Measurements from ENCODE around the gene STPG4. TPM values are rescaled to one million over a fixed set of nuclear protein-coding genes. Genes with fewer than 3 reads are reported as not detected.
"Not testable (repeated sequence)": the region's sequence is repeated elsewhere in the genome, so short reads cannot be mapped to it uniquely, and the experiment has no call there.

Gene STPG4
- total and polyA plus RNA-seq, 2 experiments from 2014 or later = not detected

- no peaks in the 10 kb centered on the region for H3K9me3 ChIP-seq (ENCODE audit: low read depth)
- H3K4me3 ChIP-seq = no peak overlapping the region
- in situ Hi-C loops (cut with MboI) = no loop called here
- no peaks in the 10 kb centered on the region for H3K9me2 ChIP-seq (ENCODE audit: insufficient read depth)
- H3K4me2 ChIP-seq (ENCODE audit: unreplicated experiment) = no peak overlapping the region
- no peaks in the 10 kb centered on the region for H3K4me1 ChIP-seq (ENCODE audit: insufficient read depth)
- H3K9ac ChIP-seq = no peak overlapping the region
- no peak for DNase-seq
- H3K79me2 ChIP-seq (ENCODE audit: insufficient read depth) = no peaks in the 10 kb centered on the region
- WGBS, 2 experiments (ENCODE audit: low coverage in 1 of 2, low lambda C conversion rate in 2 of 2, missing lambda C conversion rate in 2 of 2) = 84 to 87% methylated on average over 3 of the region's 3 CpGs
- no peaks in the 10 kb centered on the region for H4K20me1 ChIP-seq (ENCODE audit: insufficient read depth)
- no peak overlapping the region for H3K27ac ChIP-seq
- TF ChIP-seq EZH2phosphoT487 (IDR thresholded peaks at IDR 0.05; ENCODE audit: insufficient read depth, low read depth) (no peak), EZH2 (IDR thresholded peaks at IDR 0.05; ENCODE audit: insufficient read depth, poor library complexity, severe bottlenecking) (no peak)
- H3K36me3 ChIP-seq (ENCODE audit: low read depth) = peaks cover 3% of the 10 kb centered on the region; the same call in 1 of the 2 replicates
- H3F3A ChIP-seq (ENCODE audit: insufficient read depth) = peaks cover 5% of the 10 kb centered on the region
- no peaks in the 10 kb centered on the region for H3K27me3 ChIP-seq (replicated peaks; ENCODE audit: insufficient read depth)
- H2AFZ ChIP-seq = no peak overlapping the region
Observed at GRCh38 chr2:47126783-47127182, 28.3 kb downstream of the STPG4 start.

- H3K79me2 ChIP-seq (ENCODE audit: insufficient read depth); H3K9me3 ChIP-seq (ENCODE audit: low read depth); H3K4me3 ChIP-seq; H3K9ac ChIP-seq; DNase-seq; H3K4me2 ChIP-seq (ENCODE audit: unreplicated experiment); H4K20me1 ChIP-seq (ENCODE audit: insufficient read depth); H3K27ac ChIP-seq; in situ Hi-C loops (cut with MboI); H3K9me2 ChIP-seq (ENCODE audit: insufficient read depth); H2AFZ ChIP-seq; H3K27me3 ChIP-seq (replicated peaks; ENCODE audit: insufficient read depth); H3K36me3 ChIP-seq (ENCODE audit: low read depth): not testable (repeated sequence)
- H3F3A ChIP-seq (ENCODE audit: insufficient read depth) = peaks cover 16% of the 10 kb centered on the region
- WGBS, 2 experiments (ENCODE audit: low coverage in 1 of 2, low lambda C conversion rate in 2 of 2, missing lambda C conversion rate in 2 of 2) = 83 to 86% methylated on average over 4 of the region's 4 CpGs
- H3K4me1 ChIP-seq (ENCODE audit: insufficient read depth) = peaks cover 12% of the 10 kb centered on the region
Observed at GRCh38 chr2:47124740-47125139, 30.4 kb downstream of the STPG4 start.

- H3K4me2 ChIP-seq (ENCODE audit: unreplicated experiment); in situ Hi-C loops (cut with MboI); H2AFZ ChIP-seq; H3K9ac ChIP-seq; H3K9me2 ChIP-seq (ENCODE audit: insufficient read depth); H4K20me1 ChIP-seq (ENCODE audit: insufficient read depth); H3K4me3 ChIP-seq; H3K27ac ChIP-seq; DNase-seq; H3K9me3 ChIP-seq (ENCODE audit: low read depth); H3K27me3 ChIP-seq (replicated peaks; ENCODE audit: insufficient read depth); H3K36me3 ChIP-seq (ENCODE audit: low read depth); H3K79me2 ChIP-seq (ENCODE audit: insufficient read depth): not testable (repeated sequence)
- 97% methylated on average over 5 of the region's 5 CpGs for WGBS, 2 experiments (ENCODE audit: low coverage in 1 of 2, low lambda C conversion rate in 2 of 2, missing lambda C conversion rate in 2 of 2)
- H3K4me1 ChIP-seq (ENCODE audit: insufficient read depth) = peaks cover 27% of the 10 kb centered on the region
- peaks cover 31% of the 10 kb centered on the region for H3F3A ChIP-seq (ENCODE audit: insufficient read depth)
Observed at GRCh38 chr2:47120424-47120823, 34.7 kb downstream of the STPG4 start.

- Histone ChIP-seq H3K4me3 (peak overlapping the region; percentile 10), H3K27ac (peak overlapping the region; percentile 63), H4K20me1 (ENCODE audit: insufficient read depth) (no peaks in the 10 kb centered on the region), H3K9me2 (ENCODE audit: insufficient read depth) (no peaks in the 10 kb centered on the region), H3K4me2 (ENCODE audit: unreplicated experiment) (peak overlapping the region; percentile 39), H3K4me1 (ENCODE audit: insufficient read depth) (peaks cover 27% of the 10 kb centered on the region), H3K27me3 (replicated peaks; ENCODE audit: insufficient read depth) (no peaks in the 10 kb centered on the region), H3K9me3 (ENCODE audit: low read depth) (no peaks in the 10 kb centered on the region), H3F3A (ENCODE audit: insufficient read depth) (peaks cover 31% of the 10 kb centered on the region), H2AFZ (peak overlapping the region; percentile 1; the same call in 1 of the 2 replicates), H3K79me2 (ENCODE audit: insufficient read depth) (no peaks in the 10 kb centered on the region), H3K9ac (peak overlapping the region; percentile 32; the same call in 1 of the 2 replicates), H3K36me3 (ENCODE audit: low read depth) (no peaks in the 10 kb centered on the region)
- WGBS, 2 experiments (ENCODE audit: low coverage in 1 of 2, low lambda C conversion rate in 2 of 2, missing lambda C conversion rate in 2 of 2) = 3 to 4% methylated on average over 2 of the region's 2 CpGs
- TF ChIP-seq EZH2phosphoT487 (IDR thresholded peaks at IDR 0.05; ENCODE audit: insufficient read depth, low read depth) (no peak), EZH2 (IDR thresholded peaks at IDR 0.05; ENCODE audit: insufficient read depth, poor library complexity, severe bottlenecking) (no peak)
- DNase-seq = peak; percentile 87
- in situ Hi-C loops (cut with MboI) = no loop called here
Observed at GRCh38 chr2:47119001-47119400, 36.1 kb downstream of the STPG4 start.

- H3K4me2 ChIP-seq (ENCODE audit: unreplicated experiment) = peak overlapping the region; percentile 39
- peak overlapping the region; percentile 32; the same call in 1 of the 2 replicates for H3K9ac ChIP-seq
- H3K27ac ChIP-seq = peak overlapping the region; percentile 63
- H3F3A ChIP-seq (ENCODE audit: insufficient read depth) = peaks cover 31% of the 10 kb centered on the region
- no peaks in the 10 kb centered on the region for H3K79me2 ChIP-seq (ENCODE audit: insufficient read depth)
- H4K20me1 ChIP-seq (ENCODE audit: insufficient read depth) = no peaks in the 10 kb centered on the region
- no peak for TF ChIP-seq EZH2 (IDR thresholded peaks at IDR 0.05; ENCODE audit: insufficient read depth, poor library complexity, severe bottlenecking)
- no peak for TF ChIP-seq EZH2phosphoT487 (IDR thresholded peaks at IDR 0.05; ENCODE audit: insufficient read depth, low read depth)
- in situ Hi-C loops (cut with MboI) = no loop called here
- H3K36me3 ChIP-seq (ENCODE audit: low read depth) = no peaks in the 10 kb centered on the region
- H3K4me3 ChIP-seq = peak overlapping the region; percentile 10
- WGBS, 2 experiments (ENCODE audit: low coverage in 1 of 2, low lambda C conversion rate in 2 of 2, missing lambda C conversion rate in 2 of 2) = 50% methylated on average over 2 of the region's 2 CpGs
- H3K9me3 ChIP-seq (ENCODE audit: low read depth) = no peaks in the 10 kb centered on the region
- no peak for DNase-seq
- H2AFZ ChIP-seq = peak overlapping the region; percentile 1; the same call in 1 of the 2 replicates
- peaks cover 27% of the 10 kb centered on the region for H3K4me1 ChIP-seq (ENCODE audit: insufficient read depth)
- no peaks in the 10 kb centered on the region for H3K27me3 ChIP-seq (replicated peaks; ENCODE audit: insufficient read depth)
- no peaks in the 10 kb centered on the region for H3K9me2 ChIP-seq (ENCODE audit: insufficient read depth)
Observed at GRCh38 chr2:47118581-47118980, 36.5 kb downstream of the STPG4 start.

Measured in GM23248 (cell line).